CD4-positive, alpha-beta memory T cell (primary cell): ENCODE data around the gene HMCN2. TPM values are rescaled to one million over a fixed set of nuclear protein-coding genes. Genes with fewer than 3 reads are reported as not detected.

Source experiments
- CTCF ChIA-PET: fragments of 350-600 bp; sonication (Branson Sonifier 250); formaldehyde crosslinking; loops from one replicate; lab custom pipeline; 2021; ENCODE audit warnings: inconsistent platforms; ENCODE audit not compliant: partially characterized antibody; lab: Charles Lee
- POLR2A ChIA-PET: fragments of 350-600 bp; sonication (Branson Sonifier 250); formaldehyde crosslinking; loops from one replicate; lab custom pipeline; 2021; ENCODE audit not compliant: partially characterized antibody; lab: Charles Lee
- DNase-seq, 5 donors: peaks; one replicate each; pipeline versions ENCODE4 v3.0.0 to v3.0.0-alpha.2; 2020 to 2022; ENCODE audit warnings: mixed read lengths in 1 of 5
- H3K27ac ChIP-seq: one replicate; pipeline ENCODE4 v1.7.0; 2013; ENCODE audit warnings: low read depth, low read length
- H3K27me3 ChIP-seq: 2 replicates; pipeline ENCODE4 v1.7.0; 2013; ENCODE audit warnings: mild to moderate bottlenecking, low read length, moderate library complexity; ENCODE audit not compliant: insufficient read depth
- H3K36me3 ChIP-seq: 2 replicates; pipeline ENCODE4 v1.7.0; 2013; ENCODE audit warnings: mild to moderate bottlenecking, low read length, moderate library complexity; ENCODE audit not compliant: insufficient read depth
- H3K4me1 ChIP-seq: 2 replicates; pipeline ENCODE4 v1.7.0; 2013; ENCODE audit warnings: mild to moderate bottlenecking, low read length, moderate library complexity; ENCODE audit not compliant: insufficient read depth
- H3K4me3 ChIP-seq, 2 donors: one replicate each; pipeline ENCODE4 v1.7.0; 2013; ENCODE audit warnings: low read length in 2 of 2, mild to moderate bottlenecking in 1 of 2
- H3K9me3 ChIP-seq, 2 donors: one replicate each; pipeline ENCODE4 v1.7.0; 2013; ENCODE audit warnings: low read length in 2 of 2, control low read depth in 1 of 2; ENCODE audit not compliant: control insufficient read depth in 1 of 2
- H3K27ac Mint-ChIP-seq, 7 donors: one replicate each; pipeline ENCODE4 v1.8.0; 2020 to 2021; ENCODE audit warnings: mixed read lengths in 7 of 7, mild to moderate bottlenecking in 6 of 7, inconsistent platforms in 3 of 7, moderate library complexity in 3 of 7
- H3K27me3 Mint-ChIP-seq, 2 donors: one replicate each; pipeline ENCODE4 v1.8.0; 2020 to 2021; ENCODE audit warnings: mixed read lengths in 2 of 2
- H3K36me3 Mint-ChIP-seq, 2 donors: one replicate each; pipeline ENCODE4 v1.8.0; 2020 to 2021; ENCODE audit warnings: mixed read lengths in 2 of 2, inconsistent platforms in 1 of 2, mild to moderate bottlenecking in 1 of 2
- H3K4me1 Mint-ChIP-seq, 4 donors: one replicate each; pipeline ENCODE4 v1.8.0; 2020 to 2021; ENCODE audit warnings: mixed read lengths in 4 of 4, mild to moderate bottlenecking in 1 of 4
- H3K4me3 Mint-ChIP-seq, 8 donors: one replicate each; pipeline ENCODE4 v1.8.0; 2020 to 2021; ENCODE audit warnings: mixed read lengths in 8 of 8, mild to moderate bottlenecking in 7 of 8, moderate library complexity in 6 of 8, inconsistent platforms in 3 of 8
- H3K9me3 Mint-ChIP-seq, 8 donors: one replicate each; pipeline ENCODE4 v1.8.0; 2020 to 2021; ENCODE audit warnings: mixed read lengths in 8 of 8, mild to moderate bottlenecking in 5 of 8, inconsistent platforms in 3 of 8, moderate library complexity in 1 of 8
- intact Hi-C: fragments of 100-400 bp; cut with micrococcal nuclease; formaldehyde crosslinking; loops from one replicate; pipeline ENCODE4 v1.15.1; 2023
- polyA plus RNA-seq, 2 donors: library from polyadenylated mRNA; unstranded; fragments of 300-500 nt; fragmentation: Illumina TruSeq; gene quantifications; one replicate each; pipeline ENCODE4 v1.2.3, GENCODE V29; 2021
- total RNA-seq, 2 experiments: library from RNA; stranded (reverse); gene quantifications; one replicate each; pipeline ENCODE4 v1.2.3, GENCODE V29; 2021

Gene HMCN2
- total and polyA plus RNA-seq, 4 experiments from 2014 or later = not detected

DNA sequence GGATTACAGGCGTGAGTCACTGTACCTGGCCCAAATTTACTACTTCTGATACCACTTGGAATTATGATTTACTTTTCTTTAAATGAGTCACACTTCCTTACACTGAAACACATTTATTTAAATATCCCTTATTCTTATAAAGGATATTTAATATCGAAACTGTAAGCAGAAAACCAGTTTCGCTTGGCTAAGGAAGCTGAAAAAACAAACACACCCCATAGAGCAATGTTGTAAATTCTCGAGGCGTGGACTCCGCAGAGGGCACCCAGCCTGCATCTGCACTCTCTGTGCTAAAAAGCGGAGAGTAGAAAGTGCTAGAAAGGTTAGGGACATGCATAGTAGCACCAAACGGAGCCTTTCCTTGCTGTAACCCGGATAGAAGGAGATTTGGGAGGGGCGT is 86.5 kb downstream of the HMCN2 start:
- no peaks in the 10 kb centered on the region for H3K9me3 Mint-ChIP-seq
- no peaks in the 10 kb centered on the region for H3K4me1 Mint-ChIP-seq
- H3K36me3 Mint-ChIP-seq = no peaks in the 10 kb centered on the region
- ChIA-PET POLR2A (no interaction called here), CTCF (no interaction called here)
- H3K27me3 Mint-ChIP-seq = no peaks in the 10 kb centered on the region
- H3K4me3 Mint-ChIP-seq = no peak overlapping the region
- H3K27ac ChIP-seq = no peak overlapping the region
- H3K4me1 ChIP-seq = no peaks in the 10 kb centered on the region
- H3K4me3 ChIP-seq = no peak overlapping the region
- H3K36me3 ChIP-seq = no peaks in the 10 kb centered on the region
- intact Hi-C loops = no loop called here
- H3K9me3 ChIP-seq = no peaks in the 10 kb centered on the region
- DNase-seq = no peak
- no peak overlapping the region for H3K27ac Mint-ChIP-seq
- H3K27me3 ChIP-seq = no peaks in the 10 kb centered on the region

DNA sequence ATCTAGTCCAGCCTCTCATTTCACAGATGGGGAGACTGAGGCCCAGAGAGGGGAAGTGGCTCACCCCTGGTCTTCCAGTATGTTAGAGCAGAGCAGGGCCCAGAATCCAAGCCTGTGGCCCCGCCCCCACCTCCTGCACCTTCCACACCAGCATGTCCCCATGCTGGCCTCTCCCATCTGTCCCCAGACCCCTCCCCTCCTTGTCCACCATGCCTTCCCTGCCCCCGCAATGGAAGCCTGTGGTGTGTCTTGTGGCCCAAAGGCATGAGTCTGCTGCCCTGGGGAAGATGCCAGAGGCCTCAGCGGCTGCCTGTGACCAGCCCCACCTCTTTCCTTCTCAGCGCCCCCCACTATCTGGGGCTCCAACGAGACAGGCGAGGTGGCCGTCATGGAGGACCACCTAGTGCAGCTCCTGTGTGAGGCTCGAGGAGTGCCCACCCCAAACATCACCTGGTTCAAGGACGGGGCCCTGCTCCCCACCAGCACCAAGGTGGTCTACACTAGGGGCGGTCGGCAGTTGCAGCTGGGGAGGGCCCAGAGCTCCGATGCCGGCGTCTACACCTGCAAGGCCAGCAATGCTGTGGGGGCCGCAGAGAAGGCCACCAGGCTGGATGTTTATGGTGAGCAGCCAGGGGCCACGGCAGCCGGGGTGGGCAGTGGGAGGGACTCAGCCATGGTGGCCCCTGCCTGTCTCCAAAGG is 87.2 kb downstream of the HMCN2 start:
- Mint-ChIP-seq H3K4me3 (no peak overlapping the region), H3K4me1 (no peaks in the 10 kb centered on the region), H3K36me3 (no peaks in the 10 kb centered on the region), H3K9me3 (no peaks in the 10 kb centered on the region), H3K27me3 (no peaks in the 10 kb centered on the region), H3K27ac (no peak overlapping the region)
- CTCF ChIA-PET = no interaction called here
- DNase-seq = no peak
- Histone ChIP-seq H3K27ac (no peak overlapping the region), H3K4me1 (no peaks in the 10 kb centered on the region), H3K4me3 (no peak overlapping the region), H3K36me3 (no peaks in the 10 kb centered on the region), H3K27me3 (no peaks in the 10 kb centered on the region), H3K9me3 (no peaks in the 10 kb centered on the region)
- intact Hi-C loops = no loop called here
- POLR2A ChIA-PET = no interaction called here

DNA sequence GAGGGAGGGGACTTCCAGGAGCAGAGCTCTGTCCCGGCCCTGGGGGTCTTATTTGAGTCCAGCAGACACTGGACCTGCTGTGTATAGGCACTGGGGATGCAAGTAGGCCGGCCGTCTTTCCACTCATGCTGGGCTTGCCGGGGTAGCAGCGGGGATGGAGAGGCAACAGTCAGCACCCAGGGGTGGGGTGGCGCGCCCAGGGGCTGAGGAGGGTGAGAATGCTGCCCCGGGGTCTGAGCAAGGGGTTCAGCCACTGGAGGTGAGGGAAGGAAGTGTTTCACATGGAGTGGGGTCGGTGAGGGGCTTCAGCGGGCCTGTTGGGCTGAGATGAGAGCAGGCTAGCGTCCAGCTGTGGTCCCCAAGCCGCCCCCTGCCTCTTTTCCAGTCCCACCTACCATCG is 88.8 kb downstream of the HMCN2 start:
- Histone ChIP-seq H3K4me3 (no peak overlapping the region), H3K4me1 (no peaks in the 10 kb centered on the region), H3K9me3 (no peaks in the 10 kb centered on the region), H3K36me3 (no peaks in the 10 kb centered on the region), H3K27me3 (no peaks in the 10 kb centered on the region), H3K27ac (no peak overlapping the region)
- ChIA-PET CTCF (interaction anchor here (1.0 kb wide), 1 partner anchor 14 kb away, joined by 4 read pairs; no protein-coding TSS in a partner anchor), POLR2A (no interaction called here)
- Mint-ChIP-seq H3K4me3 (no peak overlapping the region), H3K36me3 (no peaks in the 10 kb centered on the region), H3K4me1 (no peaks in the 10 kb centered on the region), H3K27ac (no peak overlapping the region), H3K9me3 (no peaks in the 10 kb centered on the region), H3K27me3 (no peaks in the 10 kb centered on the region)
- intact Hi-C loops = no loop called here
- no peak for DNase-seq

DNA sequence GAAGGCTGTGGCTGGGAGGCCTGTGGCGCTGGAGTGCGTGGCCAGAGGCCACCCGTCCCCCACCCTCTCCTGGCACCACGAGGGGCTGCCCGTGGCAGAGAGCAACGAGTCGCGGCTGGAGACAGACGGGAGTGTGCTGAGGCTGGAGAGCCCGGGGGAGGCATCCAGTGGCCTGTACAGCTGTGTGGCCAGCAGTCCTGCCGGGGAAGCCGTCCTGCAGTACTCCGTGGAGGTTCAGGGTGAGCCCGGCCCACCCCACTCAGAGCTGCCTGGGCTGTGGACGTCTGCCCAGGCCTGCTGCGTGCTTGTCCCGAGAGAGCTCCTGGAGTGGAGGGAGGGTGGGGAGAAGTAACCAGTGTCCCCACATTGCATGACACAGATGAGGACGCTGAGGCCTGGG is 89.2 kb downstream of the HMCN2 start:
- no peaks in the 10 kb centered on the region for H3K4me1 Mint-ChIP-seq
- H3K27me3 Mint-ChIP-seq = no peaks in the 10 kb centered on the region
- no peaks in the 10 kb centered on the region for H3K9me3 Mint-ChIP-seq
- Histone ChIP-seq H3K9me3 (no peaks in the 10 kb centered on the region), H3K36me3 (no peaks in the 10 kb centered on the region), H3K4me1 (no peaks in the 10 kb centered on the region), H3K4me3 (no peak overlapping the region), H3K27ac (no peak overlapping the region), H3K27me3 (no peaks in the 10 kb centered on the region)
- H3K4me3 Mint-ChIP-seq = no peak overlapping the region
- CTCF ChIA-PET = no interaction called here
- H3K36me3 Mint-ChIP-seq = no peaks in the 10 kb centered on the region
- no peak for DNase-seq
- H3K27ac Mint-ChIP-seq = no peak overlapping the region
- POLR2A ChIA-PET = no interaction called here
- intact Hi-C loops = no loop called here

DNA sequence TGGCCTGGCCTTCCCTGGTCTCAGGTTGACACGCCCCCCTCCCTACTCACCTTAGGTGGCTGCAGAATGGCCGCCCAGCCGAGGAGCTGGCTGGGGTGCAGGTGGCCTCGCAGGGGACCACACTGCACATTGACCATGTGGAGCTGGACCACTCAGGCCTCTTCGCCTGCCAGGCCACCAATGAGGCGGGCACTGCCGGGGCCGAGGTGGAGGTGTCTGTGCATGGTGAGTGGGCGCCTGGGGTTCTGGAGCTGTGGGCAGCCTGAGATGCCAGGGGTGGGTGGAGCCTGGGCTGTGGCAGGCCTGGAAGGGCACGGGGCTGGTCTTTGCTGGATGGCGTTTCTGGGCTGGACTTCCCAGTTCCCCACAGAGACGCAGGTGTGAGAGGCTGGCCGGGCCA is 90.5 kb downstream of the HMCN2 start:
- intact Hi-C loops = no loop called here
- H3K27ac Mint-ChIP-seq = no peak overlapping the region

DNA sequence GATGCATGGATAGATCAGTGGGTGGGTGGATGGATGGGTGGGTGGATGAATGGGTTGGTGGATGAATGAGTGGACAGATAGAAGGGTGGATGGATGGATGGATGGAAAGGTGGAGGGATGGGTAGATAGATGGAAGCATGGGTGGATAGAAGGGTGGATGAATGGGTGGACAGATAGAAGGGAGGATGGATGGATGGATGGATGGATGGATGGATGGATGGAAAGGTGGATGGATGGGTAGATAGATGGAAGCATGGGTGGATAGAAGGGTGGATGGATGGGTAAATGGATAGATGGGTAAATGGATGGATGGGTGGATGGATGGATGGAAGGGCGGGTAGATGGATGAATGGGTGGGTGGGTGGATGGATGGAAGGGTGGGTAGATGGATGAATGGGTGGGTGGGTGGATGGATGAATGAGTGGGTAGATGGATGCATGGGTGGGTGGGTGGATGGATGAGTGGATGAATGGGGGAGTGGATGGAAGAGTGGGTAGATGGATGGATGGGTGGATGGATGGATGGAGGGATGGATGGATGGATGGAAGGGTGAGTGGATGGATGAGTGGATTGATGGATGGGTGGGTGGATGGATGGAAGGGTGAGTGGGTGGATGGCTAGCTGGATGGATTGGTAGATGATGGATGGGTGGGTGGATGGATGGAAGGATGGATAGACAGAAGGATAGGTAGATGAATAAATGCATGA is 91.5 kb downstream of the HMCN2 start:
- no peaks in the 10 kb centered on the region for H3K27me3 Mint-ChIP-seq
- CTCF ChIA-PET = no interaction called here
- H3K4me1 Mint-ChIP-seq = no peaks in the 10 kb centered on the region
- no peaks in the 10 kb centered on the region for H3K9me3 Mint-ChIP-seq
- DNase-seq = no peak
- H3K4me3 Mint-ChIP-seq = no peak overlapping the region
- no peaks in the 10 kb centered on the region for H3K9me3 ChIP-seq
- H3K36me3 Mint-ChIP-seq = no peaks in the 10 kb centered on the region
- no peak overlapping the region for H3K27ac ChIP-seq
- H3K27ac Mint-ChIP-seq = no peak overlapping the region
- no peaks in the 10 kb centered on the region for H3K36me3 ChIP-seq
- H3K4me1 ChIP-seq = no peaks in the 10 kb centered on the region
- no peak overlapping the region for H3K4me3 ChIP-seq
- POLR2A ChIA-PET = no interaction called here
- H3K27me3 ChIP-seq = no peaks in the 10 kb centered on the region
- intact Hi-C loops = no loop called here

More for the DNA sequence above, 90.5 kb downstream of the HMCN2 start:
- no peaks in the 10 kb centered on the region for H3K9me3 Mint-ChIP-seq
- CTCF ChIA-PET = no interaction called here
- Histone ChIP-seq H3K4me3 (no peak overlapping the region), H3K27me3 (no peaks in the 10 kb centered on the region), H3K36me3 (no peaks in the 10 kb centered on the region), H3K4me1 (no peaks in the 10 kb centered on the region), H3K27ac (no peak overlapping the region), H3K9me3 (no peaks in the 10 kb centered on the region)
- H3K4me3 Mint-ChIP-seq = no peak overlapping the region
- no peak for DNase-seq
- POLR2A ChIA-PET = no interaction called here
- H3K27me3 Mint-ChIP-seq = no peaks in the 10 kb centered on the region
- H3K4me1 Mint-ChIP-seq = no peaks in the 10 kb centered on the region
- no peaks in the 10 kb centered on the region for H3K36me3 Mint-ChIP-seq

DNA sequence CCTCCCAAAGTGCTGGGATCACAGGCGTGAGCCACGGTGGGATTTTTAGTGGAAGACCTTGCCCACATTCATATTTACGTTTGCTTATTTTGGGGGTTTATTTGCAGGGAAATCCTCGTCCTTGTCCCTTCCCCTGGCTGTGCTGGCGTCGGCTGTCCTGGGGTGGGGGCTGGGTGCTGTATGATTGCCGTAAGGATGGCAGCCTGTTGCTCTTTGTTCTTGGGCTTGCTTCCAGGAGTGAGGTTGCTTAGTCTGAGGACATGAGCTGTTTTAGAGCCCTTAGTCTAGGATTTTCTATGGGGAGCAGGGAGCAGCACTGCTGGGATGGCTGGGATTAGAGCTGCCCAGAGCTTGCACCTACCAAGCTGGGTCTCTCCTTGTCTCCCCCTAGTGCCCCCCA is 93.4 kb downstream of the HMCN2 start:
- Histone ChIP-seq H3K9me3 (no peaks in the 10 kb centered on the region), H3K4me3 (no peak overlapping the region), H3K27me3 (no peaks in the 10 kb centered on the region), H3K4me1 (no peaks in the 10 kb centered on the region), H3K27ac (no peak overlapping the region), H3K36me3 (no peaks in the 10 kb centered on the region)
- no peak for DNase-seq
- ChIA-PET POLR2A (no interaction called here), CTCF (no interaction called here)
- H3K27me3 Mint-ChIP-seq = peaks cover 2 to 4% of the 10 kb centered on the region in 2 donors
- H3K27ac Mint-ChIP-seq = no peak overlapping the region
- H3K4me1 Mint-ChIP-seq = no peaks in the 10 kb centered on the region
- H3K9me3 Mint-ChIP-seq = no peaks in the 10 kb centered on the region
- no peak overlapping the region for H3K4me3 Mint-ChIP-seq
- intact Hi-C loops = no loop called here
- no peaks in the 10 kb centered on the region for H3K36me3 Mint-ChIP-seq
